ENCODE results near the gene PLCH1.

PLCH1 gene

DNA sequence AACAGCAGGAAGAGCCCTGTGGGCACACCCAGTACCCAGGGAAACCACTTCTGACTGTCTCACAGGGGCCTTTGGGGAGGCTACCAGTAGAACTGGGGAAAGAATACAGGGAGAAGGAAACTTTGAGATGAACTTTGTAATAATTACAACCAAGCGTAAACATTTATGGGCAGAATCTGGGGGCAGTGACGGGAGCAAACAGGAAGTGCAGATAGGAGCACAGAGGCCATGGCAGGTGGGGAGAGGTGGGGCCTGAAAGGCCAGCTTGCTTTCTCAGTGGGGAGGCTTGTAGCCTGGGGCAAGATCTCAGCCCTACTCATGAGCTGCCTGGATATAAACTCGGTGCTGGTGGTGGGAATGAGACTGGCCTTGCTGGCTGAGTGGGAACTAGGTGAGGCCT is 209.8 kb downstream of the PLCH1 start:
- no peak for DNase-seq (ENCODE audit: low read depth)

DNA sequence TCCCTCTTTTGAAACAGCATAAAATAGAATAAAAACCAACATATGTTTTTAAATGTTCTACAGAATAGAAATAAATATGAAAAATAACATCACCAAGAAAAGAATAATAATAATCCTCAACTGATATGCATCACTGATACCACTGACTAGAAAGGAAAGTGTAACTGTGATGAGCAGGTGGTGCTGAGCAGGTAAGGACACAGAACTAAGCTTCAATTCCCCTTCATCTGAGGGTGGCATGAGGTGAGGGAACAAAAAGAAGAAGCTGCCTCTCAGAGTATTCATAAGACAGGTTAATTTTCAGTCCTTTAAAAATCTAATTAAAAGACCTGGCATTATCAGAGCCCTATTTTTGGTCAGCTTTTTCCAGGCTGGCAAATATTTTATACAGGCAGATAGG is 216.3 kb downstream of the PLCH1 start:
- no peak for DNase-seq (ENCODE audit: low read depth)

DNA sequence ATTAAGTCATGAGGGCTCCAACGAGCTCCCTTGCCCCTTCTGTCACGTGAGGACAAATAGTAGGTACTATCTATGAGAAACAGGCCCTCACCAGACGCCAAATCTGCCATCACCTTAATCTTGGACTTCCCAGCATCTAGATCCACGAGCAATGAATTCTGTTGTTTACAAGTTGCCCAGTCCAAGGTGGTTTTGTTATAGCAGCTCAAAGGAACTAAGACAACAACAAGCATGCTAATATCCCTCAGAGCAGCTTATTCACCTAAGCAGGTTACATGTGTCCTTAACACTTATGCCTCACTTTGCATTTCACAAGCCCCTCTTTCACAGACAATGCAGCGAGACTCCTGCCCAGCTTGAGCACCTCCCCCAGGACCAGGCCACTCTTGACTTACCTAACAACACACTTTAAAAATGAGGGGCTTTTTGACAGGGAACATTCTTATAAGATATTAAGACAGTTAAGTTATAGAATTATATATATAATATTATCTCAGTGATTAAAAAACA is 219.5 kb downstream of the PLCH1 start:
- no peak for DNase-seq (ENCODE audit: low read depth)

DNA sequence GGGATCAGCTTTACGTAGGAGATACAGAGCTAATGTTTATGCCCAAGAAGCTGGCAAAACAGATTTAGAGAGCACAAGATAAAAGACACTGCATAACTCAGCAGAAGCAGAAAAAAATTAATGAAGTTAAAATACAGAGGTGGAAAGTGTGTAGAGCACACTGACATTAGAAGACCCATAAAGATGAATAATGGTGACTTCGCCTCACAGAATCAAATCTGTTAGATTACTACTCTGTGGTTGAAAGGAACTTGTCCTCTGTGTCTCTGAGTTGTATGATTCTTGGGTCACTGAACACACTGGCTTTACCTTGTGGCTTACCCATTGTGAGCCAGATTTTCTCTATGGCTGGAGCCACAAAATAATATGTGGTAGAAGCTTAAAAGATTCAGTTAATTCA is 224.4 kb downstream of the PLCH1 start:
- no peak for DNase-seq (ENCODE audit: low read depth)

DNA sequence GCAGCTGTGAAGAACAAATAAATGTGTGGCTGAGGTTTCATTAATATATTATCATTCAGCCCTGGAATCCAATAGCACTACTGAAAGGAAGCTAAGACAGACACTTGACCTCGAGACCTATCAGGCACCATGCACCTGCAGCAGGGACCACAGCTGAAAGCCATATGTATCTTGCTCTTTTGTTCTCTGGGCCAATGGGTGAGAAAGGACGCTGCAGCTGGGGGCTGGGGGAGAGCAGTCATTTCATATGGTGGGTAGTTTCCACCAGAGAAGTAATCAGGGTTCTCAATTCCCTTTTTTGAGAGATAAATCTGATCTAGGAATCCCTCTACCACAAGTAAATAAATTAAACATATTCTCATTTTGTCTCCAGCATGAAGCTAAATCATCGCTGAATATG is 225.8 kb downstream of the PLCH1 start:
- no peak for DNase-seq (ENCODE audit: low read depth)

DNA sequence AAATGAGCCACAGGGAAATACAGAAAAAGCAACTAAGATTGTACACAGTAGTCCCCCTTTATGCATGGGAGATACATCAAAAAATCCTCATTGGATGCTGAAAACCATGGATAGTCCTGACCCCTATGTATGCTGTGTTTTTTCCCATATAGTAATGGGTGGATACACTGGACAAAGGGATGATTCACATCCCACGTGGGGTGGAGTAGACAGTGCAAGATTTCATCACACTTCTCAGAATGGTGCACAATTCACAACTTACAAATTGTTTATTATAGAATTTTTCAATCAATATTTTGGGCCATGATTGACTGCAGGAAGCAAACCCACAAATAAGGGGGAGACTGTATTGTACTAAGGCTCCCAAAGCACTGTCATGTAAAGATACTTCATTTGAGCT is 227.0 kb downstream of the PLCH1 start:
- no peak for DNase-seq (ENCODE audit: low read depth)

DNA sequence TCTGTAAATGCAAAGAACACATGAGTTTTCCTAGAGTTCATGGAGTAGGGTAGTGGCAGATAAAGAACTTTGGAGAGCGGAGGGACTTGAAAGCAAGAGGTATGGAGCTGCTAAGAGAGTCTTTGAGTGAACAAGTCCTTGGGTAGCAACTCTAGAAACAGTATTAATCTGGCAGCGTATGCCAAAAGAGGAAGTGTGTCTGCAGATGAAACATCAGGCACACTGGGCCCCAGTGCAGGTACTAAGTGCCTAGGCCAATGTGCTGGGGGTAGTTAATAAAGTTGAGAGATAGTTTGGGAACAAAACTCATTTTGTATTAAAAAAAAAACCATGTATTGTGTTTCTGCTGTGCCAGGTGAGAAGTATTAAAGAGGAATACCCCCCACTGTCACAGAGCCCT is 228.4 kb downstream of the PLCH1 start:
- no peak for DNase-seq (ENCODE audit: low read depth)

DNA sequence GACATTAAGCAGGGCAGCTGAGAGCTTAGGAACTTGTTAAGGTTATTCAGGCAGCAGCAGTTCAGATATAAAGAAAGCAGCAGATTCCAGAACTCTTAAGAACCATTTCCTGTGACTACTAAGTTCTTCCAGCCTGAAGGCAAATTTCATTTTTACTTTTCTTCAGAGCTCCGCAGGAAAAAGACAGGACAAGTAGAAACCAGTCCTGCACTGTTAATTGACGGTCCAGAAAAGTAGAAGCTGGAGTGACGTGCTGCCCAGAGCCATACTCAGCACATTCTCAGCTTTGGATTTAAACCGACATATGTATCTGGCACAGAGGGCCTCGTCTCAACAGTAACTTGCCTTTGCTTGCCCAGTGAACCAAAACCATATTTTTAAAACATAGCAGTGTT is 232.0 kb downstream of the PLCH1 start:
- DNase-seq (ENCODE audit: low read depth) = no peak

DNA sequence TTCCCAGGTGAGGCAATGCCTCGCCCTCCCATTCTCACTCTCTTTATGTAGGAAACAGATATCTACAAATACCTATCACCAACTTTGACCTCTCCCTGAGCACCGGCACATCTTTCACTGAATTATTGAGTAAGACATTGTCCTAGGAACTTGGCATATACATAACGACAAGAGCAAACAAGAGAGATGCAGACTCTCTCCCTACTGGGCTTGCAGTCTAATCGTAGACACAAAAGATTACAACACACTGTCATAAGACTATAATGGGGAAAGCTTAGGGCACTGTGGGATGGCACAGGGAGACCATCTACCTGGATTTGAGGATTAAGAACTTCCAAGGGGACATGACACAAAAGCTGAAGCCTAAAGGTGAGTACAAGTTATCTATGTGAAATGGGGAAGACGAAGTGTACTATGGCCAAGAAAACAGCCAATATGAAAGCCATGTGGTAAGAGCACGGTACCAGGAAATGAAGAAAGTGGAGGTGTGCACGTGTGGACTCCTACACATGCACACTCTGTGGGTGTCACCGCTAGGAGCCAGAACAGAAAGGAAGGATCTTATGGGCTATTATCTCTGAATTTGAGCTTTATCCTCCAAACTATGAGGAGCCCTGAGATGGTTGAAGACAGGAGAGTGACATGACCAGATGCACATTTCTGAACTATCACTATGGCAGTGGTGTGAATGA is 232.6 kb downstream of the PLCH1 start:
- no peak for DNase-seq (ENCODE audit: low read depth)

DNA sequence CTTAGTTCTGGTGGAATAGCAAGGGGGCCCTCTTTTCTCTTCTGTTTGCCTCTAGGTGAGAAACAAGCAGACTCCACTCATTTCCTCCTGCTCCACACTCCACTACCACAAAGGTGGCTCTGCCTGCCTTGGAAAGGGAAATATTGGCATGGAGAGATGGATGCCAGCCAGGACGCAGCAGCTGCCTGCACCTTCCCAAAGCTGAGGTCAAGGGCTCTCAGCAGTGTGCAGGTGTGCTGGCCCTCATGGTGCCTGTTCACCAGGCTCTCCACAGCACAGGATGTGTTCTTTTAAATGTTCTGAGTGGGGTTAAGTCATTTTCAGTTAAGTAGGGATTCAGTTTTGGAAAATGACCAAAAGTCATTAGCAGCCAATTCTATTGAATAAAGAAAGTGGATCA is 240.2 kb downstream of the PLCH1 start:
- no peak for DNase-seq (ENCODE audit: low read depth)

DNA sequence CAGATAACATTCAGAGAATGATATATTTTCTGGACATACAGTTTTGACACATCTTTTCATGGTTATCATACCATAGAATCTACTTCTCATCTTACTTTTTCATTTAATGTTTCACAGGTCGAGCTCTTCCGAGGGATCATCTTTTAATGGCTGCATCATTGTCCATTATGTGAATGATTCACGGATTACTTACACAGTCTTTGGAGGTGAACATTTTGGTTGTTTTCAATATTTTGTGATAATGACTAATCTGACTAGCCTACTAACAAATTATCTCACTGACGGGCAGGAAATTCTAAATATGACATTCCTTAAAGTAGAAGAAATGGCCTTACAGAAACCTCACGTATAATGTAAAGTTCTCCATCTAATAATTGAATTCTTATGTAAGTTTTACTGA is 242.2 kb downstream of the PLCH1 start:
- DNase-seq (ENCODE audit: low read depth) = no peak

DNA sequence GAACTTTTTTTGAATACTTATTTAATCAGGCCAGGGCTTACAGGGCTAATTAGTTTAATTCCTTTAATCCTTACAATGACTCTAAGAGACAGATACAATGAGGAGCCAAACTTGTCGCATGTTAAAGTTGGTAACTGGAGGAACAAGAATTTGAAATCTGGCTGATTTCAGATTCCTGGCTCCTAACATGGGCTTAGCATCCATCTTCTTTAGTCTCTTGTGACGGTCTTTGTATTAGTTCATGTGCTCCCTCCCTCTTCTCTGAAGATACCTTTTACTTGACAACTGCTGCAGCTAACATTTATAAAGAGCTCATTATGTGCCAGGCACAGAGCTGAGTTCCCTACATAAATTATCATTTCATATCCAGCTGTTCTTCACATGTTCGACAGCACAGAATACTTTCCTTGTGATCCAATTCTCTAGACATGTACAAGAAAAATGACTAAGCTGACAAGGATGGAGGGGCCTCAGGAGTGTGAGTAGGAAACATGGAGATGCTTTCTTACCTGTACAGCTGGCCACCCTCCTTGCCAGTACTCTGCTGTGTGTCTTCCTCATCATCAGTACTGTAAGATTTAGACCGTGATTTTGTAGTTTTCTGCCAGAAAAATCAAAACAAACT is 244.6 kb downstream of the PLCH1 start:
- no peak for DNase-seq (ENCODE audit: low read depth)

DNA sequence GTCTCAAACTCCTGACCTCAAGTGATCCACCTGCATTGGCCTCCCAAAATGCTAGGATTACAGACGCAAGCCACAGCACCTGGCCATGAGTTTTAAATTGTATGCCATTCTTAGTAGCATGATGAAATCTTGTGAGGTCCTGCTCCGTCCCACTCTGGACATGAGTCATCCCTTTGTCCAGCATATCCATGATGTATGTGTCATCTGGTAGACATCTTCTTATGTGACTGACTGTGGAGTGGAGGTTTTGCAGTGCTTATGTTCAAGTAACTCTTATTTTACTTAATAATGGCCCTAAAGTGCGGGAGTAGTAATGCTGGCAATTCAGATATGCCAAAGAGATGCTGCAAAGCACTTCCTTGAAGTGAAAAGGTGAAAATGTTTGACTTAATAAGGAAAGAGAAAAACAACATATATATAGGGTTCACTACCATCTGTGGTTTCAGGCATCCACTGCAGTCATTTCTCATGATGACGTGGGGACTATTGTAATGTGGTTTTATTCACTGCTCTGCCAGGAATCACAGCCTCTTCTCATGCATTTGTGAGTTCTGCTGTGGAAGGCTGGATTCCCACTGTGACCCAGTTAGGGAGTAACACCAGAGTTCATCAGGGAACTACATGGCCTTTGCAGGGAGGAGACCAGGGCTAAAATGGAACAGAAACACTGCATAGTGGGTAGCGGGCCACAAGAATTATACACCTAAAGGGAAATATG is 246.8 kb downstream of the PLCH1 start:
- DNase-seq (ENCODE audit: low read depth) = no peak

DNA sequence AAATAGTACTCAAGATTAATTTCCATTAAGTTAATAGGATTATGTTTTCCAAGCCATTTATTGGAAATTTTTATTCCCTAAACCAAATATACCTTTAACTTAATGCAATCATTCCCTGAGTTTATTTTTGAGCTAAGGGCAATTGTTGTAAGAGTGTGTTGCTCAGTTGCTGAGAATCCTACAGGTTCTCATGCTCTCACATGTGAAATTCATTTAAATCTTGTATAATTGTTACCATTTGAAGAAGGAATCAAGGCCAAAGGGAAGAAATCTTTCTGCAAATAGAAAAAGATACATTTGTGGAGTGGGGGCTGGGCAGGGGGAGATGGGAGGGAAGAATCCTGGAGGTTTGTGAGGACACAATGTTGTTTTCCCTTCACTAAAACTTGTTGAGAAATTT is 248.7 kb downstream of the PLCH1 start:
- no peak for DNase-seq (ENCODE audit: low read depth)

DNA sequence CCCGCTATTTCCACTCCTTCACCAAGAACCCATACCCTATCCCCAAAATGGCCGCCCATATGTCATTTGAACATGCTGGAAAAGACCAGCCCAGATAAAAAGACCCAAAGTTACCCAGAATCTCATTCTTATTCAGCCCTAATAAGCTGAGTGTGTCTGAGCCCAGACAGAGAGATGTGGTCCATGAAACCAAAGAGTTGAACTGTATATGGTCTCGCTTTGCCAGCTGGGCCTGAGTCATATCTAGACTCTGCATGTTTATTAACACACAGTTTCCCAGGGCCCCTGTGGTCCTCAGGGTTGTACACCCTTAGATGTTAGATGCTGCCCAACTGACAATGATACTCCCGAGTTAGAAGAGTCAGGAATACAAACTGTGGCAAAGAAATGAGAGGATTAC is 249.5 kb downstream of the PLCH1 start:
- DNase-seq (ENCODE audit: low read depth) = no peak

DNA sequence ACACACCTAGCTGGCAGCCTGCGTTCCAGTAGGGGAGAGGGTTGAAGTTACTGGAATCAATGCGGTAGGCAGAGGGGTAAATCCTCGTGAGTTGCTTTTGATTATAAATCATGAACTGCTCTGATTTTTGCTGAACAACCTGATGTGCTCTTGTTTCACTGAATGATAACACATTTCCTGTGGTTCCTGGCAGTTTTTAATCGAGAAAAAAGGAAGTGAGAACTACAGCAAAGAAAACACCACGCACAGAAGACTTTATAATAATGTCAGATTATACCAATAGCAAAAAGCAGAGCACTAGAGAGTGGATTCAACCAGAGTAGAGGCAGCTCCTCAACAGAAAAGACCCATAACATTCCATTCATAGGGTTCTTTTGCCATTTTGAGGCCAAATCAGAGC is 250.5 kb downstream of the PLCH1 start:
- DNase-seq (ENCODE audit: low read depth) = no peak

DNA sequence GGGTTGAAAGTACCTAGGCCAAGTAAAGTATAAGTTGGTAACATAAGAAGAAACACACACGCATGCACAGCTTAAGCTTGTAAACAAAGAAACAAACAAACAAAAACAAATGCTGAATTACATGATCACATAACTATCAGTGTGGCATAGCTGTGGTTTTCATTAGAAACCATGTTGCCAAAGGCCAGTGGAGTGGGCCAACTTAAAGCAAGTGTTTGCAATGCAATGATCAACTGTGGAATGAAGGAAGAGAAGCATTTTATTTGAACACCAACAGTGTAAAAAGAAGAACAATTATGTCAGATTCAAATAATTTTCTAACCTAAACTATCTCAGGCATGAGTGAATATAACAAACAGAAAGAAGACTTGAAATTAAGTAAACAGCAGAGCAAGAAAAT is 252.0 kb downstream of the PLCH1 start:
- DNase-seq (ENCODE audit: low read depth) = no peak

DNA sequence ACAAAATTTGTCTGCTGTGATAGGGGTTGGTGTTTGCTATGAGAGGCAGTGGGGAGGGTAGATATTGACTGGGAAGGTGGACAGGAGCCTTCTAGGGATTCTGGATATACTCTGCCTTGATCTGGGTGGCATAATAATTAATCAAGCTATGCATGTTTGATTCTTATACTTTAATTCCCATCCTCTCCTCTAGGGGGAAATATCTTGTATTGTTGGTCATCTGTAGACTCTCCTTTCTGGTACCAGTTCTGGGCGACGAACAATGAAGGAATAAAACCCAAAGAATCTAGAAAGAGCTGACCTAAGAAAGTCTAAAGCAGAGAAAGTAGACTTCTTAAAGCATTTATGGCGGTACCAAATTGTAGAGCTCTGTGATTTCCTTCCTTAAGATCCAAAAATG is 253.2 kb downstream of the PLCH1 start:
- DNase-seq (ENCODE audit: low read depth) = no peak

DNA sequence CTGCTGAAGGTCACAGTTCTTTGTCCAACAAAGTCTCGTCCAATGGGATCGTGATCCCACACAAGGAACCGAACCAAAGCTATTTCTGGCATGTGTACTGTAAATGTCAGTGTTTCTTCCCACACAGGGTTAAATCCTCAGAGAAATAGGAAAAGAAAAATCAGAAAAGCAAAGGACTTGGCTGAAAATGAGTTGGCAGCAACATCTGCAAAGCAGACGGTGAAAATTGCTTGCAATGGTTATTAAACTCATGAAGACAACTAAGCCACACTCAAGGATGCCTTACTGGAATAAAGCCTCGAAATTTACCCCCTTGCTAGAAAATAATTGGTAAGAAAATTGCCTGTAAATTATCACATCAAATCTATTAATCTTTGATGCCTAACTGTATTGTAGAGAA is 256.2 kb downstream of the PLCH1 start:
- no peak for DNase-seq (ENCODE audit: low read depth)

DNA sequence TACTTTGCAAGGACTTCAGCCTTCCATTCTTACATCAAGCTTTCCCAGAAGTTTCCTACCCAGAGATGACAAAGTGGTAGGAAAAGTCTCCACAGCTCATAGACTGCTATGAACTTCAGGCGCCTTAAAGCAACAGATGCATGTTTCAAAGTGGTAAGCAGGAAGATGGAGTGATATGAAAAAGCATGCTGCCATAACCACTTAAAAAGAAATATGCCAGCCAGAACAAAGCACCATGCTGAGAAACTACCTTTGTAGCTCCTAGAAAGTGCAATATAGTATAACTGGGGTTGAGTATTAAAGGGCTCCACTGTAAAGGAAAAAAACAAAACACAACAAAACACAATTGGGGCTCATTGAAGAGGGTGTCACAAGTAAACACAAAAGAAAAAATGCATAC is 259.0 kb downstream of the PLCH1 start:
- DNase-seq (ENCODE audit: low read depth) = no peak

DNA sequence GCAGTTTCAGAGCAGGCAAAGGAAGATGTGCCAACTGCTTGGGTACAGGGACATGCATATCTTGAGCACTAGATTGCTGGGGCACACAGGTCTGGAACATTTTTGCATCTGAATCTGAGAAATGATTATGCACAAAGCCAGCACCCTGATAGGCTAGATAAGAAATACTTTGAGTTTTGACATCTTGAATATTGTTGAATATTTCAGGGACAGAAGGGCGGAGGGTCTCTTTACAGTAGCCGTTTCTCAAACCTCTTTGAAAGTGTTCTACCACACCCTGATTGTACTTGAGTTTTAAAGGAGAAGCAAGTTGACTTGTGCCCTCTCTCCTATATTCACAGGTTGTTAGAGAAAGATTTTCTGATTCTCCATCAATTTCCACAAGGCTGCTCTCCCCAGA is 263.3 kb downstream of the PLCH1 start:
- no peak for DNase-seq (ENCODE audit: low read depth)

DNA sequence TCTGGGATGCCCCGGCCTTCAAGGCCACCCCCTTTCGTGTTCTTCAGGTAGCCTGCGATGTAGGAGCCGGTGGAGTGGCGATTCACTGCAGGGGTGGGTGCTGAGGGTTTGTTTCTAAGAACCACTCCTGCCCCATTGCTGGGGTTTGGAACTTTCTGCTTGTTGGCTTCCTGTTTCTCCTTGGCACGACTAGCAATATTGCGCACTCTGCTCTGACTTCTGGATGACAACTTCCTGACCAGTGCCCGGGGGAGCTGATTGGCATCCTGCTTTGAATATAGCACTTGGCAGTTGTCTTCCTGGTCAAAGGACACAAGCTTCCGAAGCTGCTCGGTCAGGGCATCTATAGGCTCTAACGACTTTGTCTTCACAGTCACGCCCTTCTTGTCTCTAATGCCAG is 263.8 kb downstream of the PLCH1 start:
- no peak for DNase-seq (ENCODE audit: low read depth)

DNA sequence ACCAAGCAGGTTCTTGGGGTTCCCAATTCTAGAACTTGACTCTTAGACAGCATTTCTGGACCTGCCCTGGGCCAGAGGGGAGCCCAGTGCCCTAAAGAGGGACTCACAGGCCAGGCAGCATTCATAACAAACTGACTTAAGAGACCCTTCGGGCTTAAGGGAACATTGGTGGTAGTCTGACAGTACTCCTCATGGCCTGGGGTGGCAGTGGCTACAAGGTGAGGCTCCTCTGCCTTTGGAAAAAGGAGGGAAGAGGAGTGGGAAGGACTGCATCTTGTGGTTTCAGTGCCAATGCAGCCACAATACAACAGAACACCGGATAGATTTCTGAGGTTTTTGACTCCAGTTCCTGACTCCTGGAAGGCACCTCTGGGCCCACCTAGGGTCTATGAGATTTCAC is 279.2 kb downstream of the PLCH1 start:
- DNase-seq (ENCODE audit: low read depth) = no peak

DNA sequence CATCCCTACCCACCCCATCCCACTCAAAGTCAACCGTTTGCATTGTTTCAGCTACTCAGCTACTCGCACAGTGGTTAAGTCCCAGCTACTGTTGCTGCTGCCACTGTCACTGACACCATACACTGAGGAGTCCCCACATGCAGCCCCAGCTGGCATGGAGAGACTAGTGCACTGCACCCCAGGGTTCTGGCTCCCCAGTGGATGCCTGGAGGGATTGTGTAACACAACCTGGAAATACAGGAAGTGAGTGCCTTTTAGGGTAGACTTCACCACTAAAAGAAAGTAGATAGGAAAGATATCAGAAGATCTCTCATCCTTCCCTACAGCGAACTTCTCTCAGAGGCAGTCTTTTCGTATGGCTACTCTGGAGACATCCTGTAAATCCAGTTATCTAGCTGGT is 282.2 kb downstream of the PLCH1 start:
- no peak for DNase-seq (ENCODE audit: low read depth)

Measured in activated T-cell treated with anti-CD3 and anti-CD28 coated beads for 48 hours (primary cell).